Measurements from ENCODE around the gene EIF4E1B. TPM values are rescaled to one million over a fixed set of nuclear protein-coding genes. Genes with fewer than 3 reads are reported as not detected.
"Not testable (repeated sequence)": the region's sequence is repeated elsewhere in the genome, so short reads cannot be mapped to it uniquely, and the experiment has no call there.

Gene EIF4E1B
- total and polyA plus RNA-seq, 2 donors (not counting 1 experiment from before 2014, with no cell fraction given) = not detected

DNA sequence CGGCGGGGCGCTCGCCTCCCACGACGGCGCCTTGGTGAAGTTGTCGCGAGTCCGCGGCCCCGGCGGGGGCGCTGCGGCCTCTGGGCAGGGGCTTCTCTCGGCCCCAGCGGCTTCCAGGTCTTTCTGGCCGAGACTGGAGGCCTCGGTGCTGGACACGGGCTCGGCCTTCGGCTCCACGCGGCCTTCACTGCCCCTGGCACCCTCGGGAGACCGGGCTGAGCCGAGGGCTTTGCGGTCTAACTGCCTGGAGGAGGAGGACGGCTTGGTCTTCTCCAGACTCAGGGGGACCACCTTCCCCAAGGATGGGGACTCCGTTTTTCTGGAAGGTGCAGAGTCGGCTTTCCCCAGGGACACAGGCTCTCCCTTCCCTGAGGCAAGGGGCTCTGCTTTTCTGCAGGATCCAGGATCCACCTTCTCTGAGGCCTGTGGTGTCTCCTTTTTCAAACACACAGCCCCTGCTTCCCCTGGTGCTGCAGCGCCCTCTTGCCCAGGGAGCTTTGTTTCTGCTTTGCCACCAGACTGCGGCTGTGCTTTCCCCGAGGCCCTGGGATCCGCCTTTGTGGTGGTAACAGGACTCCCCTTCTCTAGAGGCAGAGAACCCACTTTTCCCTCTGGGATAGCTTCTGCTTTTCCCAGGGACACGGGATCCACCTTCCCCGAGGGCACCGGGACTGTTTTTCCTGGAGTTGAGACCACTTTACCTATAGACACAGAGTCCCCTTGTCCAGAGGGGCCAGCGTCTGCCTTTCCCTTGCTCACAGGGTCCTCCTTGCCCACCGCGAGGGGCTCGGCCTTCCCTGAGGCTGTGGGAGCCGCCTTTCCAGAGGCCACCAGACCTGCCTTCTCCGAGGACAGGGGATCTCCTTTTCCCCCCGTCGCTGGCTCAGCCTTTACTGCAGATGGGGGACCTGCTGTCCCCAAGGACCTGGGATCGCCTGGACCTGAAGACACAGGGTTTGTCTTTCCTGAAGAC, 32.8 kb upstream of the EIF4E1B start:
- Histone ChIP-seq H3K4me3 (replicated peaks in 1 of 4; ENCODE audit: control extremely low read depth in 1 of 4, insufficient read depth in 1 of 4, low read depth in 3 of 4, low read length in 4 of 4) (no peak overlapping the region), H3K9me3 (ENCODE audit: control insufficient read depth, insufficient read depth, low read depth, low read length) (no peaks in the 10 kb centered on the region), H3K36me3 (ENCODE audit: control insufficient read depth, insufficient read depth, low read length) (peaks cover 1% of the 10 kb centered on the region), H3K4me2 (ENCODE audit: extremely low read depth, insufficient read depth, low read length) (no peak overlapping the region), H3K4me1 (ENCODE audit: control insufficient read depth, extremely low read depth, insufficient read depth, low read length) (no peaks in the 10 kb centered on the region), H3K27ac (ENCODE audit: insufficient read depth, low read length) (no peak overlapping the region), H4K20me1 (ENCODE audit: control insufficient read depth, extremely low read depth, insufficient read depth, low read length) (no peaks in the 10 kb centered on the region), H3K9ac (ENCODE audit: insufficient read depth, low read length) (no peak overlapping the region), H2AFZ (ENCODE audit: low read length) (no peak overlapping the region), H3K27me3 (ENCODE audit: control insufficient read depth, insufficient read depth, low read length) (no peaks in the 10 kb centered on the region), H3K79me2 (ENCODE audit: control insufficient read depth, insufficient read depth, low read length) (no peaks in the 10 kb centered on the region)
- TF ChIP-seq EZH2 (IDR thresholded peaks at IDR 0.05; ENCODE audit: low read length, missing control alignments) = no peak
- TF ChIP-seq, protein P1, sequence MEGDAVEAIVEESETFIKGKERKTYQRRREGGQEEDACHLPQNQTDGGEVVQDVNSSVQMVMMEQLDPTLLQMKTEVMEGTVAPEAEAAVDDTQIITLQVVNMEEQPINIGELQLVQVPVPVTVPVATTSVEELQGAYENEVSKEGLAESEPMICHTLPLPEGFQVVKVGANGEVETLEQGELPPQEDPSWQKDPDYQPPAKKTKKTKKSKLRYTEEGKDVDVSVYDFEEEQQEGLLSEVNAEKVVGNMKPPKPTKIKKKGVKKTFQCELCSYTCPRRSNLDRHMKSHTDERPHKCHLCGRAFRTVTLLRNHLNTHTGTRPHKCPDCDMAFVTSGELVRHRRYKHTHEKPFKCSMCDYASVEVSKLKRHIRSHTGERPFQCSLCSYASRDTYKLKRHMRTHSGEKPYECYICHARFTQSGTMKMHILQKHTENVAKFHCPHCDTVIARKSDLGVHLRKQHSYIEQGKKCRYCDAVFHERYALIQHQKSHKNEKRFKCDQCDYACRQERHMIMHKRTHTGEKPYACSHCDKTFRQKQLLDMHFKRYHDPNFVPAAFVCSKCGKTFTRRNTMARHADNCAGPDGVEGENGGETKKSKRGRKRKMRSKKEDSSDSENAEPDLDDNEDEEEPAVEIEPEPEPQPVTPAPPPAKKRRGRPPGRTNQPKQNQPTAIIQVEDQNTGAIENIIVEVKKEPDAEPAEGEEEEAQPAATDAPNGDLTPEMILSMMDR (conservative IDR thresholded peaks at IDR 0.05 in 1 of 2, IDR thresholded peaks at IDR 0.05 in 1 of 2; ENCODE audit: low read depth in 1 of 2, low read length in 2 of 2) = no peak
- DNase-seq (ENCODE audit: low read depth in 2 of 2) = no peak

DNA sequence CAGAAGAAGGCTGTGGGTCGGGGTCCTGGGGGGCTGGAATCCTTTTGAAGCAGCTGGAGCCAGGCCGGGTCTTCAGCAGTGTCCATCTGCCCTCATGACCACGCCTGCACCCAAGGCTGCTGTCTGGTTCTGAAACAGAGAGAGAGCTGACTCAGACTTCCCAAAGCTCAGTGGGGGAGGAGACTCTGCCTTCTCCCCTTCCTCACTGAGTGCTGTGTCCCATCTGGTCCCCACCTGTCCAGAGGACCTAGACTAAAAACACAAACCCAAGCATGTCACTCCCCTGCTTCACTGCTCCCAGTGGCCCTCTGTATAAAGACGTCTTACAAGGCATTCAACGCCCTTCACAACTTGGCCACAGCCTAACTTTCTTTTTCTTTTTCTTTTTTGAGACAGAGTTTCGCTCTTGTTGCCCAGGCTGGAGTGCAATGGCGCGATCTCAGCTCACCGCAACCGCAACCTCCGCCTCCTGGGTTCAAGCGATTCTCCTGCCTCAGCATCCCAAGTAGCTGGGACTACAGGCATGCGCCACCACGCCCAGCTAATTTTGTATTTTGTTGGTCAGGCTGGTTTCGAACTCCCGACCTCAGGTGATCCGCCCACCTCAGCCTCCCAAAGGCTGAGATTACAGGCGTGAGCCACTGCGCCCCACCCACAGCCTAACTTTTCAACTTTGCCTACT, 30.6 kb upstream of the EIF4E1B start:
- not testable (repeated sequence) for H3K9ac ChIP-seq (ENCODE audit: insufficient read depth, low read length); H3K36me3 ChIP-seq (ENCODE audit: control insufficient read depth, insufficient read depth, low read length); H4K20me1 ChIP-seq (ENCODE audit: control insufficient read depth, extremely low read depth, insufficient read depth, low read length); H3K4me2 ChIP-seq (ENCODE audit: extremely low read depth, insufficient read depth, low read length); H3K27me3 ChIP-seq (ENCODE audit: control insufficient read depth, insufficient read depth, low read length); H3K4me1 ChIP-seq (ENCODE audit: control insufficient read depth, extremely low read depth, insufficient read depth, low read length); H3K27ac ChIP-seq (ENCODE audit: insufficient read depth, low read length); H3K9me3 ChIP-seq (ENCODE audit: control insufficient read depth, insufficient read depth, low read depth, low read length); H3K4me3 ChIP-seq (replicated peaks in 1 of 4; ENCODE audit: control extremely low read depth in 1 of 4, insufficient read depth in 1 of 4, low read depth in 3 of 4, low read length in 4 of 4); H3K79me2 ChIP-seq (ENCODE audit: control insufficient read depth, insufficient read depth, low read length); H2AFZ ChIP-seq (ENCODE audit: low read length)
- DNase-seq (ENCODE audit: low read depth in 2 of 2) = peak in 1 of 2 donors; percentile 19

DNA sequence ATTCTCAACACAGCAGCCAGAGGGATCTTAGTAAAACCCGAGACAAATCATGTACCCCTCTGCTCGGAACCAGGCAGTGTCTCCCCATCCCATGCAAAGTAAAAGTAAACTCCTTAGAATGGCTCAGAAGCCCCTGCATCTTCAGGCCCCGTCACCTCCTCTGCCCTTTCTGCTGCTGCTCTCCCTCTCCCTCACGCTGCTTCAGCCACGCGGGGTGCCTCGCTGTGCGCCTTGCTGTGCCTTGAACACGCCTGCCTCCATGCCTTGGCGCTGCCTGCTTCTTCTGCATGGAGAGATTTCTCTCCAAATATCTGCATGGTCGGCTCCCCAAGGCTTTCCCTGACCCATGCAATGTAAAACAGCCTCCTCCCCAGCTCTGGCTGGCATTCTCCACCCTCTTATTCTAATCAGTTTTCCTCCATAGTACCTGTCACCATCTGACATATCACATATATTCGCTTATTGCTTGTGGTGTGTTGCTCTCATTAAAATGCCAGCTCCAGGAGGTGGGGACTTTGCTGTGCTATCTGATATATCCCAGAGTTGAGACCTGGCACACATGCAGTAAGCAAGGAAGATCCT, 28.5 kb upstream of the EIF4E1B start:
- Histone ChIP-seq H2AFZ (ENCODE audit: low read length) (no peak overlapping the region), H3K4me1 (ENCODE audit: control insufficient read depth, extremely low read depth, insufficient read depth, low read length) (no peaks in the 10 kb centered on the region), H4K20me1 (ENCODE audit: control insufficient read depth, extremely low read depth, insufficient read depth, low read length) (no peaks in the 10 kb centered on the region), H3K4me2 (ENCODE audit: extremely low read depth, insufficient read depth, low read length) (no peak overlapping the region), H3K9me3 (ENCODE audit: control insufficient read depth, insufficient read depth, low read depth, low read length) (no peaks in the 10 kb centered on the region), H3K9ac (ENCODE audit: insufficient read depth, low read length) (no peak overlapping the region), H3K27ac (ENCODE audit: insufficient read depth, low read length) (no peak overlapping the region), H3K27me3 (ENCODE audit: control insufficient read depth, insufficient read depth, low read length) (no peaks in the 10 kb centered on the region), H3K36me3 (ENCODE audit: control insufficient read depth, insufficient read depth, low read length) (peaks cover 1% of the 10 kb centered on the region), H3K4me3 (replicated peaks in 1 of 4; ENCODE audit: control extremely low read depth in 1 of 4, insufficient read depth in 1 of 4, low read depth in 3 of 4, low read length in 4 of 4) (no peak overlapping the region), H3K79me2 (ENCODE audit: control insufficient read depth, insufficient read depth, low read length) (no peaks in the 10 kb centered on the region)
- no peak for DNase-seq (ENCODE audit: low read depth in 2 of 2)
- no peak for TF ChIP-seq EZH2 (IDR thresholded peaks at IDR 0.05; ENCODE audit: low read length, missing control alignments)
- TF ChIP-seq, protein P1 (conservative IDR thresholded peaks at IDR 0.05 in 1 of 2, IDR thresholded peaks at IDR 0.05 in 1 of 2; ENCODE audit: low read depth in 1 of 2, low read length in 2 of 2) = no peak
